Activated CD4-positive, alpha-beta T cell treated with anti-CD3 and anti-CD28 coated beads, Interleukin-2, amount 50 U/mL, for 16 hours (primary cell): ENCODE measurements around the gene SPTBN1.

Experiments
- DNase-seq: peaks from one replicate; pipeline ENCODE4 v3.0.0-alpha.2; 2020

Gene SPTBN1

GRCh38 chr2:54664238-54664786, 208.2 kb downstream of the SPTBN1 start:
- DNase-seq = no peak

GRCh38 chr2:54665436-54665856, 209.3 kb downstream of the SPTBN1 start:
- DNase-seq = peak; percentile 65

DNA sequence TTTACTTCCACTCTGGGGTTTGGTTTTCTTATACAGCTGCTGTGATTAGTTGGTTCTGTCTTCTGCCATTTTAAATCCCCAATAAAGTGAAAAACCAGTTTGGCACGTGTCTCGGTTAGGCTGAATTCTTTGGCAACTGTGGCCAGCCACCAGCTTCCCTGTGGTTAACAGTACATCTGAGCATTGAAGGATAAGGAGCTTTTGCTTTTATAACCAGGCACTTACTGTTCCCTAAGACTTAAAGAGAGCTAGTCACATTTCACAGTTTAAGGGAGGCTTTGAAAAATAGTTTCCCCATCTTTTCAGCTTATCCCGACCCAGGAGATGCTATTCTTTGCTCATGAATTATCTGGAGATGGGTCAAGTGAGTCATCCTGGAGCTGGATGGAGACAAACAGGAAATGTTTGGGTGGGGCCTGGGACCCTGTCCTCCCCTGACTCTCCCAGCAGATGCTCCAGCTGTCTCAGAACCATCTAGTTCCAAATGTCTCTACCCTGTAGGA, 210.1 kb downstream of the SPTBN1 start:
- no peak for DNase-seq

DNA sequence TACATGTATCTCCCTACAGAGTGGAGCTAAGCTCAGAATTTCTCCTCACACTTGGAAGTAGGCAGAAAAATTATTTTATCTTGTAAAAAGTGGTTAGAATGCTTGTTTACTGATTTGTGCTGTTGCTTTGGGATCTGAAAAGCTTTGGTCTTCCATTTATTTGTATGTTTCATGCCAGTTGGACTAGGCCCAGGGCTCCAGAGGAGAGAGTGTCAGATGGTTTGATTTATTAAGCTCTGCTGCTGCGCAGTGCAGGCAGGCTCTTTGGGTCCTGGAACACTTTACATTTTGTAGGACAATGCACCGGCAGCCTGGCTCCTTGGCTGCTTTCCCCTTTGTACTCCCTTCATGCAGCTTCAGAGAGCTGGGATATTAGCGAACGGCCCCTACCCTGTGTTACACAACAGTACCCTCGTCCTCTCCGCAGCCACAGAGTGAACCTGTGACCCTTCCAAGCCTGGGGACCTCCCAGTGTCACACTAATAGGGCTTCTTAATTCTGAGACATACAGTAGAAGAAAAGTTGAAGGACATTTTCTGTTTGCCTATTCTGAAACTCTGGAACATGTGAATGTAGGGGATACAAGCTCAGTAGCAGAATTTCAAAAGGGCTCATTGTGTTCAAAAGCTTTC, 210.6 kb downstream of the SPTBN1 start:
- no peak for DNase-seq

DNA sequence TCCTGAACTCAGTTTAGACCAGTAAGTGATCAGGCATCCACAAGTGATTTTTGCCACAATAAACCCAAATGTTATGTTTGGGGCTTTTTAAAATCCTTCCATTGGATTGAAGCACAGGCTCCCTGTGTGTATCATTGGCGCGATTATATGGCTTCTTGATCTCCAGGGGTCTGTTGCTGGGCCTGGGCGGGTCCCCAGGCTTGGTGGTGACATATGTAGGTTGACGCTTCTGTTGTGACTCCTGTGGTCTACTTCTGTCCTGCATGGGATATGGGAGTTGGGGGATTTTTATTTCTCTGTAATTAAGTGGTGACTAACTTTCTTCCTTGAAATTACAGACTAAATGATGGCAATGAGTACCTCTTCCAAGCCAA, 211.1 kb downstream of the SPTBN1 start:
- DNase-seq = no peak

GRCh38 chr2:54667726-54668650, 211.9 kb downstream of the SPTBN1 start:
- DNase-seq = no peak

- no peak for DNase-seq
Measured at GRCh38 chr2:54668711-54669110, 212.6 kb downstream of the SPTBN1 start.

DNA sequence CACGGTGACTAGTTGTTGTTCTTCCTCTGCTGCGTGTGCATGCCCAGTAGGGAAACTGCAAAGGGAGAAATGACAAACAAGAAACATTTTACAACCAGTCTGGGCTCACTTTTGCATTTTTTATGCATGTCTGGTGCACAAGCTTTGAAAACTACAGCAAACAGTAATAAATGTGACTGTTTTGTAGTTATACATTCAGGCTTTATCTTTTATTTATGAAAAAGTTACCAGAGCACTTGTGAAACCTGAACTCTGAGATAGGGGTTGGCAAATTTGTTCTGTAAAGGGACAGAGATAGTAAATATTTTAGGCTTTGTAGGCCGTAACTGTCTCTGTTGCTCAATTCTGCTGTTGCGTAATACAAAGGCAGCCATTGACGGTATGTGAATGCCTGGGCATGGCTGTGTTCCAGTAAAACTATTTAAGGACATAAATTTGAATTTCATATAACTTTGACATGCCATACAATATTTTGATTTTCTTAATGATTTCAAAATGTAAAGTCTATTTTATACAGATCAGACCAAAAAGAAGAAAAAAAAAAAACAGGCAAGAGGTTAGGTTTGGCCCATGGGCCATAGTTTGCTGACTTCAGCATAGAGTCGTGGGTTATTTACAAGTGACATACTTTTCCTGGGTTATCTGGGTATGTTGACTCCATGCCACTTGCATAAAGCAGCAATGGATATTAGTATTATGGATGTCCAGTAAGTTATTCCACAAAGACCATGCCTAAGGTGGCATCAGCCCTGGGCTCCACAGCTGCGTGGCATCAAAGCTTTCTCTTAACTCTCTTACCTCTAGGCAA, 213.8 kb downstream of the SPTBN1 start:
- DNase-seq = no peak

GRCh38 chr2:54670485-54671009, 214.4 kb downstream of the SPTBN1 start:
- no peak for DNase-seq

DNA sequence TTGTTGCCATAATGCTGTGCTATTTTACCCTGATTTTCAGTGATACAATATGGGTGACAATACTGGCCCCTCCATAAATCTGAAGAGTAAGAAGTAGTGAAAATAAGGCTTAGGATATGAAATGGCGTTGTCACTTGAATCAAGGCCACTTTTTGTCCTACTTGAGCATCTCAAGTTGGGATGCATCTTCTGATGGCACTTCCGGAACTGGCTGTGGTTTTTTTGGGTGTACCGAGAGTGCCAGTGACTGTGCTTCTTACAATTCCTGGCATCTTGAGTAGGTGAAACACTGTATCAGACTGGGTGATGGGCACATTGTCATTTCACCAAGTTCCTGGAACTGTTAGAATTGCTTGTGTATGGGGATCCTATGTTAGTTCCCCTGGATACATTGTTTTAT, 214.9 kb downstream of the SPTBN1 start:
- no peak for DNase-seq

- no peak for DNase-seq
Measured at GRCh38 chr2:54671875-54672589, 215.9 kb downstream of the SPTBN1 start.

- DNase-seq = no peak
Measured at GRCh38 chr2:54672590-54673456, 216.7 kb downstream of the SPTBN1 start.

GRCh38 chr2:54673501-54673998, 217.4 kb downstream of the SPTBN1 start:
- DNase-seq = peak; percentile 58

- DNase-seq = no peak
Measured at GRCh38 chr2:54675281-54675680, 219.2 kb downstream of the SPTBN1 start.

GRCh38 chr2:54675738-54676137, 219.6 kb downstream of the SPTBN1 start:
- no peak for DNase-seq

DNA sequence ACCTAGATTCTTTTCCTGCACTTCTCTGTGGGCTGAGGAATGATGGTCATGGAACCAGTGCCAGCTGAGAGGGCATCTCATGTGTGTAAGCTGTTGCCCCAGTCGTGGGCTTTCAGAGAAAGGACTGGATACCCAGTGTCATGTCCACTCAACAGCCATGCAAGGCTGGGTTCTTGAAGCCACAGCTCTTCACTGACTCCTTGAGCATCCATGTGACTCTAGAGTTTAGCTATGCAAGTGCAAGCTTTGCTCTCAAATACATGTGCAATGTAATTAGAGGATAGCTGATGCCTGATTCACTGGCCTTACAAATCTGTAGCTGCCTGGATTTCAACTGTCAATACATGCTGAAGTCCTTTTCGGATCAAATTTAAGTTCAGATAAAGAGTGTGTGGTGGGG, 220.5 kb downstream of the SPTBN1 start:
- no peak for DNase-seq

DNA sequence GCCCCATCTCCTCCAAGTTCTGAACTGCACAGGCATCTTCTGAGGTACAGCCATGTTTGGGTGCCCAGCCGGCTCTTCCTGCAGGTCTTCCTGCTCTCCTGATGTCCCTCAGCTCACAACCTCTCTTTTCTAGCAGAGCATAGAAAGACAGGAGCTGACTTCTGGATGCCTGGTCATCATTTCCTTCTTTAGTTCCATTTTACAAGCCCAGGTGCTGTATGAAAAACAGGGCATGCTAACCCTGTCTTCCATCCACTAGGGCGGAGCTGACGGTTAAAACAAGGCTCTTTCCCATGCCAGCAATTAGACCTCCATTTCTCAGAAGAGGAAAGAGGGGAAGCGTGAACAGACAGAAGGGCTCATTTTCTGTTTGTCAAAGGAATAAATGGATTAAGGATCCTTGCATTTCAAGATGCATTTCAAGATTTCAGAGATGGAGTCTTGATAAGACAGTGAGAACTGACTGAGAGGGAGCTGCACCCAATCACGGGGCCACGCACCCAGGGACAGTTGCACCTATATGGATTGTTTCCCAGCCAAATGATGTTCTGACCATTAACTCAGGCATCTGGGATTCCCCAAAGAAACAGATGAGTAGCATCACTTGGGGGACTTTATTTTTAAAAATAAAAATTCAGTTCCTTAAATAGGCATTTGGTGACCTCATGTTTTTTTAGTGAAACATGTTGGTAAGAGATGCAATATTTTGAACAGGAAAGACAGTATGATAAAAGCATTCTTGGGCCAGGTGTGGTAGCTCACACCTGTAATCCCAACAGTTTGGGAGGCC, 221.5 kb downstream of the SPTBN1 start:
- DNase-seq = no peak

GRCh38 chr2:54678719-54679118, 222.6 kb downstream of the SPTBN1 start:
- DNase-seq = no peak

- DNase-seq = peak; percentile 89
Measured at GRCh38 chr2:54680397-54681041, 224.4 kb downstream of the SPTBN1 start.
